ENCODE data around the gene PLSCR4.

Gene PLSCR4

GRCh38 chr3:146160321-146160963, 90.5 kb downstream of the PLSCR4 start:
- no peak for DNase-seq

GRCh38 chr3:146159616-146160320, 91.1 kb downstream of the PLSCR4 start:
- DNase-seq = no peak

- no peak for DNase-seq
These were observed 91.9 kb downstream of the PLSCR4 start for GRCh38 chr3:146159037-146159436.

GRCh38 chr3:146157325-146158060, 93.4 kb downstream of the PLSCR4 start:
- DNase-seq = no peak

GRCh38 chr3:146156666-146157314, 94.1 kb downstream of the PLSCR4 start:
- no peak for DNase-seq

GRCh38 chr3:146156095-146156494, 94.8 kb downstream of the PLSCR4 start:
- DNase-seq = no peak

- DNase-seq = no peak
These were observed 95.9 kb downstream of the PLSCR4 start for GRCh38 chr3:146154995-146155394.

GRCh38 chr3:146154316-146154715, 96.6 kb downstream of the PLSCR4 start:
- no peak for DNase-seq

- DNase-seq = no peak
These were observed 97.5 kb downstream of the PLSCR4 start for GRCh38 chr3:146153429-146153828.

- DNase-seq = no peak
These were observed 98.1 kb downstream of the PLSCR4 start for GRCh38 chr3:146152834-146153233.

GRCh38 chr3:146148468-146148931, 102.4 kb downstream of the PLSCR4 start:
- DNase-seq = no peak

GRCh38 chr3:146145642-146146041, 105.3 kb downstream of the PLSCR4 start:
- no peak for DNase-seq

- no peak for DNase-seq
These were observed 108.1 kb downstream of the PLSCR4 start for GRCh38 chr3:146142757-146143156.
